ENCODE data around the gene APOBEC2.

The APOBEC2 gene

GRCh38 chr6:41058783-41059181 lies 5.8 kb downstream of the APOBEC2 start:
- no peak for DNase-seq (ENCODE audit: low read depth in 3 of 3)

- DNase-seq (ENCODE audit: low read depth in 3 of 3) = no peak
These were observed 6.6 kb downstream of the APOBEC2 start for GRCh38 chr6:41059556-41059955.

- DNase-seq (ENCODE audit: low read depth in 3 of 3) = no peak
These were observed 8.3 kb downstream of the APOBEC2 start for GRCh38 chr6:41061196-41061726.

GRCh38 chr6:41062056-41062455 lies 9.1 kb downstream of the APOBEC2 start:
- DNase-seq (ENCODE audit: low read depth in 3 of 3) = no peak

GRCh38 chr6:41063884-41064285 lies 10.9 kb downstream of the APOBEC2 start:
- no peak for DNase-seq (ENCODE audit: low read depth in 3 of 3)

- no peak for DNase-seq (ENCODE audit: low read depth in 3 of 3)
These were observed 11.8 kb downstream of the APOBEC2 start for GRCh38 chr6:41064841-41065240.

GRCh38 chr6:41065550-41066026 lies 12.6 kb downstream of the APOBEC2 start:
- DNase-seq (ENCODE audit: low read depth in 3 of 3) = no peak

- DNase-seq (ENCODE audit: low read depth in 3 of 3) = peak; percentile 27 to 49 (median 41)
These were observed 13.9 kb downstream of the APOBEC2 start for GRCh38 chr6:41066867-41067304.

- DNase-seq (ENCODE audit: low read depth in 3 of 3) = peak in 1 of 3 experiments; percentile 67
These were observed 18.5 kb downstream of the APOBEC2 start for GRCh38 chr6:41071501-41071922.

GRCh38 chr6:41071923-41072835 lies 19.2 kb downstream of the APOBEC2 start, which contains the start of gene OARD1:
TSS of gene OARD1 (minus strand) at chr6:41072356. CDS start at chr6:41071634, 722 bp downstream.
- peak; percentile 99 to 100 (median 100) for DNase-seq (ENCODE audit: low read depth in 3 of 3)

GRCh38 chr6:41072836-41073202 lies 19.8 kb downstream of the APOBEC2 start, which contains the start of gene NFYA:
TSS of gene NFYA (plus strand) at chr6:41072974. CDS start at chr6:41079090, 6,116 bp downstream.
- peak in 1 of 3 experiments; percentile 100 for DNase-seq (ENCODE audit: low read depth in 3 of 3)

GRCh38 chr6:41073203-41073967 lies 20.4 kb downstream of the APOBEC2 start:
- DNase-seq (ENCODE audit: low read depth in 3 of 3) = peak; percentile 58 to 82 (median 62)

- no peak for DNase-seq (ENCODE audit: low read depth in 3 of 3)
These were observed 21.1 kb downstream of the APOBEC2 start for GRCh38 chr6:41073968-41074691.

- DNase-seq (ENCODE audit: low read depth in 3 of 3) = no peak
These were observed 21.9 kb downstream of the APOBEC2 start for GRCh38 chr6:41074692-41075436.

- DNase-seq (ENCODE audit: low read depth in 3 of 3) = no peak
These were observed 22.9 kb downstream of the APOBEC2 start for GRCh38 chr6:41075651-41076626.

GRCh38 chr6:41077536-41077935 lies 24.5 kb downstream of the APOBEC2 start:
- DNase-seq (ENCODE audit: low read depth in 3 of 3) = no peak

GRCh38 chr6:41078101-41078500 lies 25.1 kb downstream of the APOBEC2 start:
- no peak for DNase-seq (ENCODE audit: low read depth in 3 of 3)

GRCh38 chr6:41079080-41079479 lies 26.1 kb downstream of the APOBEC2 start:
- no peak for DNase-seq (ENCODE audit: low read depth in 3 of 3)

- no peak for DNase-seq (ENCODE audit: low read depth in 3 of 3)
These were observed 27.6 kb downstream of the APOBEC2 start for GRCh38 chr6:41080621-41081020.

All from stimulated activated CD4-positive, alpha-beta T cell treated with anti-CD3 and anti-CD28 coated beads, TNF-alpha, amount 100 ng/mL, for 24 hours (primary cell).